Fibroblast of skin of scalp (primary cell): Measurements from ENCODE around the gene SLC36A1. TPM values are rescaled to one million over a fixed set of nuclear protein-coding genes. Genes with fewer than 3 reads are reported as not detected.
"Not testable (repeated sequence)": the region's sequence is repeated elsewhere in the genome, so short reads cannot be mapped to it uniquely, and the experiment has no call there.

ENCODE experiments used
- DNase-seq: peaks from one replicate; pipeline ENCODE4 v3.0.0-alpha.2; 2013
- polyA plus RNA-seq, 2 experiments: library from polyadenylated mRNA; unstranded; fragments of 120-200 nt; gene quantifications; one replicate each; pipeline ENCODE4 v1.2.1, GENCODE V29; 2013; ENCODE audit not compliant: insufficient read length in 2 of 2

SLC36A1 gene
- 9.5 TPM for polyA plus RNA-seq (2013, experiment 1 of 2; ENCODE audit: insufficient read length)
- polyA plus RNA-seq (2013, experiment 2 of 2; ENCODE audit: insufficient read length) = 10.0 TPM

DNA sequence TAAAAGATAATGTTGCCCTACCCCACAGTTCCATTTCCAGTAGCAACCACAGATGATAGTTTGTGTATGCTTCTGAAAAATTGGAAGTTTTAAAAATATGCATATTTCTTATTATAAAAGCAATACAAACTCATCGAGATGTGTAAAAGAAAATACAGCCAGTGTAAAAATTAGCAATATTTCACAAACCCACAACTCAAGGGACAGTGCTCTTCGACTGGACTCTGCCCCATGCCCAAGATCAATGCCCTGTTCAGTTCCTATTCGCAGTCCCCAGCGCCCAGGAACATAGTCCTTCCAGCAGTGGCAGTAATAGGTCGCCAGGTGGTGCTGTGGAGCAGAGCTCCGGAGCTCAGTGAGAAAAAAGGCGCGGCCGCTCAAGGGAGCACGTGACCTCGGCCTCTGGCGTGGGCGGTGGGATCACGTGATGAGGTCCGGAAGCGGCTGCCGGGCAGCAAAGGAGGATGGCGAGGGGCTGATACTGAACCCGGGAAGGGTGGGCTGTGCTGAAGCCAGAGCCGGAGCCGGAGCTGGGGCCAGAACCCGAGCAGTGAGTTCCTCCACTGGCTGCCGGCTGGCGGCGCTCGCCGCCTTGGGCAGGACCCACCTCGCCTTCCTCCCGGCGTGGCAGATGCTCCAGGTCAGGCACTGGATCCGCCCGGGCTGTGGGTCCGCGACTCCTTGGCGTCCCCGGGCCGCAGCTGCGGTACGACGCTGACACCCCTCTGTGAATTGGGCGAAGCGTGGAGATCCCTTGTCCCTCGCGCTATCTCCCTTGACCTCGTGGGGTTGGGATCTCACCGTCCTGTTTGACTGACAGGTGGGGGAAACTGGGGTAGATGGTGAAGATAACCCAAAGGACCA lies at the start of gene SLC36A1:
TSS of gene SLC36A1 (plus strand) at position 430 of the 864 bp plus-strand sequence. CDS start 11,190 bp downstream, outside the sequence.
- peak; percentile 92 for DNase-seq

DNA sequence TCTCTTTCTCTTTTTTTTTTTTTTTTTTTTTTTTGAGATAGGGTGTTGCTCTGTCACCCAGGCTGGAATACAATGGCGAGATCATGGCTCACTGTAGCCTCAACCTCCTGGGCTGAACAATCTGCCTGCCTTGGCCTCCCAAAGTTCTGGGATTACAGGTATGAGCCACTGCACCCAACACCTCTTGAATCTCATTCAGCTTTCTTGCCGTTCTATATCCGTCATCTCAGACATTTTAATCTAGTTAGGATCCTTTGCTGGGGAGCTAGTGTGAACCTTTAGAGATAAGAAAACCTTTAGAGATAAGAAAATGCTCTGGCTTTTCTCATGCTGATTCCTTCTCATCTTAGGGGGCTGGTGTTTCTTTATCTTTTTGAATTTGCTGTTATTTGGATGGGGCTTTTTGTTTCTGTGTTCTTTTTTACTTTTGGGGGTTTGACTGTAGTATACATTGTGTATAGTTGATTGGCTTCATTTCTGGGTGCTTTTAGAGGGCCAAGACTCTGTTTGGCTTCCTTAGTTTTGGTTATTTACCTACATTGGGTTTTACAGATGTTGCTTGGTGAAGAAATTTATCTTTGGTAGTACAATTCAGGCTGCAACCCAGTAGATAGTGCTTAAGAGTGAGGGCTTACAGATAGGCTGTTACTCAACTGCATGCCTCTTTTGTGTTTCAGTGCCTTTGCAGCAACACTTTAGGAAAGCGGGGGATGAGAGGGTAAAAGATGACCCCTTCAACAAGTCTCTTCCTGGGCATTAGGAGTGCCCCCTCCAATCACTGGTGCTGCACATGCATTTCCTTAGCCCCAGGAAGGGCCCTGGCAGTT lies 41.9 kb upstream of the SLC36A1 start:
- no peak for DNase-seq

DNA sequence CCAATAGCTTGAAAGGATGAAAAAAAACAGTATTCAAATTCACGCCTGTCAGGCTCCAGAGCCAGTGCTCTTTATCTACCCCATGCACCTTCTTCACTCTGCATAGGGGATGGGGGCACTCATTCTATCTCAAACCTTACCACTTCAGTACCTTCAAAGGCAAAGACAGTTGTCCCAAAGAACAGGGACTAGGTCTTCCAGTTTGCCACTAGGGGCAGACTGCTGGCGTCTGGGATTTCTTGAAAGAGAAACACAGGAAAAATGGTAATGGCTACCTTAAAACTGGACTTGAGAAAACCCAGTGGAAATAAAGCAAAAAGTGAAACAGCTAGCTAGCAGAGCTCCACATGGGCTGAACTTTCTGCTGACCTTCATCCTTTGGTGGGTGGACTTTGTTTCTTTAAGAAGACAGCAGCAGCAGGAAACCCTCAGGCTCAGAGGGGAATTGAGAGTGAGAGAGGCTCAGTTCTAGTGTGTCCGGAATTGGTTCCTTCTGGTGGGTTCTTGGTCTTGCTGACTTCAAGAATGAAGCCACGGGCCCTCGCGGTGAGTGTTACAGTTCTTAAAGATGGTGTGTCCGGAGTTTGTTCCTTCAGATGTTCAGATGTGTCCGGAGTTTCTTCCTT lies 41.0 kb upstream of the SLC36A1 start:
- no peak for DNase-seq

GRCh38 chr5:151408591-151409230 lies 38.7 kb upstream of the SLC36A1 start:
- no peak for DNase-seq

DNA sequence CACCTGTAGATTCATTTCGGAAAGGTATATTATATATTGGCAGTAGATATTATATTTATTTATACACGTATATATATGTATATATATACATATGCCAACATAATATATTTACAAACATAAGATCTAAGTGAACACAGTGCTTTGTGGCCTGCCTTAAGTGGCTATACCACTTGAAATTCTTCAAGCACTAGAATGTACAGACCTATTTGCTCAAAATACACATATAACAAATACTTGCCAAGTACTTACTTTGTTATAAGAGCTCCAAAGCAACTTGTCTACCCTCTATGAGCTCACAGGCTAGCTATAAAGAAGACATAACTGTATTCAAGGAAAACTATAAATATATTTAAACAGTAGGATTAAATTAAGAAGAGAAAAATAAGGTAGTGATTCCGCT lies 33.6 kb upstream of the SLC36A1 start:
- DNase-seq = no peak

GRCh38 chr5:151414536-151414935 lies 32.9 kb upstream of the SLC36A1 start:
- DNase-seq = no peak

GRCh38 chr5:151417712-151418111 lies 29.7 kb upstream of the SLC36A1 start:
- no peak for DNase-seq

DNA sequence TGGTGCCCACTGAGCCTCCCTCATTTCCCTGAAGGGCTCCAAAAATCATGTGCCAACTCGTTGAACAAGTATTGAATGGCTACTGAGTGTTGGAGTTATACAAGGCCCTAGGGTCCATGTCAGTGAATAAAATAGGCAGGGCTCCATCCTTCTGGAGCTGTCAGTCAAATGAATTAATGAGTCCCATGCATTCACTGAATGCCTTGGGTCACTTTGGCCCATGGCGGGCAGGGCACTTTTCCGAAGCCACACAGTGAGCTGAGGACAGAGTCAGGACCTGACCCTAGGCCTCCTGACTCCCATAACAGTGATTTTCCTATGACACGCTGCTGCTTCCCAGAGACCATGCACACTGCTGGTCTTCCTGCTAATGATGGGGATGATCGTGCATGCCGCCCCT lies 27.3 kb upstream of the SLC36A1 start:
- DNase-seq = no peak

DNA sequence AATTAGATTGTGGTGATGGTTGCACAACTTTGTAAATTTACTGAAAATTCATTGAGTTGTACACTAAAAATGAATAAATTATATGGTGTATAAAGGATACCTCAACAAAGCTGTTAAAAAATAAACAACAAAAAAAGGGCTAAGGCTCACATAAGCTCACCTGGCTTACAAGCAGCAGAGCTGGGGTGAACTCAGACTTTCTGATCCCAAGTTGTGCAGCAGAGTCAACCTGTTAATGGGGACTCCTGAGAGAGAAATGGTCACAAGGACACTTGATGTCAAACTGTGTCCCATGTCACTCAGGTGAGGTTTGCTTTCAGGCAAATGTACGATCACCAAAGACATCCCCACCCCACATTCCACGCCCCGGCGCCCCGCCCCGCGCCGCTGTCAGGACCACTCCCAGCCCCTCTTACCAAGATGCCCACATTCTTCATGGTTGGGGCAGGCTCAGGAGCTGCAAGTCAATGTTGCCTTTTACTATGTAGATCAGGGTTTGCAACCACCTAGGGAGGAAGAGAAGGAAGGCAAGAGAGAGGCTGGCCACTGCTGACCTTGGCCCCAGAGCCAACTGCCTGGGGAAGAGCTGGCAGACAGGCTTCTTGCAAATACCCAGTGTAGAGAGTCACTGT lies 22.4 kb upstream of the SLC36A1 start:
- DNase-seq = no peak

- not testable (repeated sequence) for DNase-seq
Observed at GRCh38 chr5:151426347-151426746, 21.1 kb upstream of the SLC36A1 start.

DNA sequence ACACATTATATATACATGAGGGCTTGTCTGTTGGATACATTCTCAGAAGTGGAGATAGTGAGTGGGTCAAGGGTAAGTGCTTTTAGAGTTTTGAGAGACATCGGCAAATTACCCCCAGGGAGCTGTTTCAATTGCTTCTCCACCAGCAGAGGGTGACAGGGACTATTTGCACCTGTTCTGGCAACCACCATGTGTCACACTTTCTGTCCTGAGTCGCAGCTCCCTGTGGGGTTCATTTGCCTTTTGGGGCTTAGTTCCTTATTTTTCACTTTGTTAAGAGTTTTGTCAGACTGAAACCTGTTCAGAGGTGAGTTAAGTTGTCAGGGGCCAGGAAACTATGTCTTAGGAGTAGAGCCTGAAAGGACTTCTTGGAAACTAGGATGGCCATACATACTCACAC lies 20.1 kb upstream of the SLC36A1 start:
- no peak for DNase-seq

GRCh38 chr5:151430731-151431130 lies 16.7 kb upstream of the SLC36A1 start:
- no peak for DNase-seq

DNA sequence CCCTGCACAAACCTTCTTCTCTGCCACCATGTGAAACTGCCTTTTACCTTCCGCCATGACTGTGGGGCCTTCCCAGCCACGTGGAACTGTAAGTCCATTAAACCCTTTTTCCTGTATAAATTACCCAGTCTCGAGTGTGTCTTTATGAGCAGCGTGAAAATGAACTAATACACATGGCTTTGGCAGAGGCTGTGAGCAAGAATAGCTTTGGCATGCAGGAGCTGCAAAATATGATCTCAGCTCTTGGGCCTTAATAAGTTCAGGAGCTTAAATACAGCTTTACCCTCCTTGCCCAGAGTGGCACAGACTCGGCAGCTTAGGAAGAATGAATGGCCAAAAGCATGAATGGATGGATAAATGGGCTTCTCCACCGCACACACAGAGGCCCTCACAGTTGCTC lies 15.7 kb upstream of the SLC36A1 start:
- DNase-seq = no peak

- no peak for DNase-seq
Observed at GRCh38 chr5:151432210-151432609, 15.2 kb upstream of the SLC36A1 start.

DNA sequence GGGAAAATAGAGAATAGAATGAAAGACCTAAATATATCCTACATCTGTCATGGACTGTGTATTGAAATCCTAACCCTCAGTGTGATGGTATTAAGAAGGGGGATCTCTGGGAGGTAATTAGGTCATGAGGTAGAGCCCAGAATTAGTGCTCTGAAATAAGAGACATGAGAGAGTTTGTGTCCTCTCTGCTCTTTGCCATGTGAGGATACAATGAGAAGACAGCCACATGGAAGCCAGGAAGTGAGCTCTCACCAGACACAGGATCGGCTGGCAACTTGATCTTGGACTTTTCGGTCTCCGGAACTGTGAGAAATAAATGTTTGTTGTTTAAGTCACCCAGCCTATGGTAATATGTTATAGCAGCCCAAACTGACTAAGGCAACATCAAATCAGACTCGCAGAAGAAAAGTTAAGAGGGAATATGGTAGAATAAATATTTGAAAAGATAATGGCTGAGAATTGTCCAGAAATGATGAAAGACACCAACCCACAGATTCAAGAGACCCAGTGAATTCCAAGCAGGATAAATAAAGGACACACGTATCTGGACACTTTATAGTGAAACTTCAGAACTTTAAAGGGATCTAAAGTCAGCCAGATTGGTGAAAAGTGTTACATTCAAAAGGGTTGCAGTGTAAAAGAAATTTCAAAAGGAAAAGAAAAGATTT lies 12.7 kb upstream of the SLC36A1 start:
- DNase-seq = no peak

DNA sequence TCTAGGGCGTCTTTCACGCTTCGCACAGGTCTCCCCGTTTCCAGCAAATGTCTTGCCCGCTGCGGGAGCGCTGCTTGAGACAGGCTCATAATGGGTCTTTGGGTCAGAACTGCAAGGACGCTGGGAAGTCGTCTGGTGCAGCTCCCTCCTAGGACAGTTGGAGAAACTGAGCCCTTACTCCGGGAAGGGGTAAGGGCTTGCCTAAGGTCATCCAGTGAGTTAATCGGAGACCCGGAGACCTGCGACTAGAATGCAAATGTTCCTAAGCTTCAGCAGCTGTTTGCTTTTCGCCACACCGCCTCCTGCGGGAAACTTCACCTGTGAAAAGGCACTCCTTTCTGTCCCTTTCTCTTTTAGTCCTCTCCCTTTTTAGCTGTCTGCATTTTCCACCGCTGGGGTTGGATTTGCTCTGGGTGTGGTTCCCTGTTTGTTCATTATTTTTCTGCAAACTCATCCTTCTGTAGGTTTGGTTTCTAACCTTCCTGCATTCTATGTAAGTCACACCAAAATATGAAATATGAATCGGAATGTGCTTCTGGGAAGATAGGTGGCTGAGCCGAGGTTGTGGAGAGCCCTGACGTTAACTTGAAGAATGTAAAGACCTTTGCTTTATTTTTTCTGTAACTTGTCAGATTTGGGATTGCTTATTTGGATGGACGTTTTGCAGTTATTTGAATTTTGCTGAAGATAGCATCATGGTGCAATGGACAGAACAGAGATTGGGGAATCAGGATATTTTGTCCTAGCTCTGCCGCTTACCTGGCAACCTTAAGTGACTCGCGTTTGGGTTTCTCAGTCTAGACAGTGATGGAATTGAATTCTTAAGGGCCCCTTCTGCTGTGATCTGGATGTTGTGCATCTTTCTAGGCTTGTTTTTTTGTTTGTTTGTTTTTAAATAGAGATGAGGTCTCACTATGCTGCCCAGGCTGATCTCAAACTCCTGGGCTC lies 909 bp downstream of the SLC36A1 start:
- DNase-seq = no peak

GRCh38 chr5:151449297-151449696 lies 1.9 kb downstream of the SLC36A1 start:
- no peak for DNase-seq

DNA sequence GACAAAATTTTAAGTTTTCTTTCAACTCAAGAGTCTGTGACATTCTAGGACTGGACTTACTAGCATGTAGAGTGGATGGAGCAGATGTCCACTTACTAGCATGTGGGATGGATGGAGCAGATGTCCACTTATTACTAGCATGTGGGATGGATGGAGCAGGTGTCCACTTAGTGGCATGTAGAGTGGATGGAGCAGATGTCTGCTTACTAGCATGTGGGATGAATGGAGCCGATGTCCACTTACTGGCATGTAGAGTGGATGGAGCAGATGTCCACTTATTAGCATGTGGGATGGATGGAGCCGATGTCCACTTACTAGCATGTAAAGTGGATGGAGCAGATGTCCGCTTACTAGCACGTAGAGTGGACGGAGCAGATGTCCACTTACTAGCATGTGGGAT lies 2.4 kb downstream of the SLC36A1 start:
- DNase-seq = no peak

- no peak for DNase-seq
Observed at GRCh38 chr5:151450605-151451004, 3.2 kb downstream of the SLC36A1 start.
